GM12872 (cell line): Measurements from ENCODE around the gene NPVF.

Experiments
- CTCF ChIP-seq: IDR thresholded peaks from 3 replicates; pipeline ENCODE4 v1.5.1; 2011; ENCODE audit warnings: low read depth, mild to moderate bottlenecking, low read length, moderate library complexity; ENCODE audit not compliant: insufficient read depth

The NPVF gene

GRCh38 chr7:25256333-25256819 is 28.1 kb upstream of the NPVF start:
- TF ChIP-seq CTCF: no peak

- TF ChIP-seq CTCF: no peak
Measured at GRCh38 chr7:25255611-25256332, 27.5 kb upstream of the NPVF start.

GRCh38 chr7:25254604-25255003 is 26.3 kb upstream of the NPVF start:
- TF ChIP-seq CTCF: no peak

GRCh38 chr7:25253714-25254113 is 25.4 kb upstream of the NPVF start:
- TF ChIP-seq CTCF: no peak

- no peak for TF ChIP-seq CTCF
Measured at GRCh38 chr7:25250386-25250785, 22.1 kb upstream of the NPVF start.

GRCh38 chr7:25249772-25250171 is 21.5 kb upstream of the NPVF start:
- TF ChIP-seq CTCF: no peak

GRCh38 chr7:25246306-25246705 is 18.0 kb upstream of the NPVF start:
- TF ChIP-seq CTCF: no peak
